Natural killer cell (primary cell): ENCODE results near the gene KCNK10. TPM values are rescaled to one million over a fixed set of nuclear protein-coding genes. Genes with fewer than 3 reads are reported as not detected.

Experiments
- ATAC-seq, 3 donors: fragments of 150-1000 bp in 2 of 3; fragments of 200-7000 bp in 1 of 3; cut with Tn5 transposase; 1 replicate in 1 of 3; 2 replicates in 2 of 3; pipeline ENCODE4 v1.10.0; 2021; ENCODE audit warnings: mild to moderate bottlenecking in 2 of 3, moderate library complexity in 2 of 3
- DNase-seq, 2 donors: peaks; one replicate each; pipeline versions ENCODE4 v3.0.0 to v3.0.0-alpha.2; 2013 to 2021; ENCODE audit warnings: mixed read lengths in 1 of 2
- H3K27ac ChIP-seq: one replicate; pipeline ENCODE4 v1.5.1; 2013; ENCODE audit warnings: mild to moderate bottlenecking, low read length
- H3K27me3 ChIP-seq: one replicate; pipeline ENCODE4 v1.6.1; 2013; ENCODE audit warnings: low read length; ENCODE audit not compliant: control insufficient read depth, insufficient read depth
- H3K36me3 ChIP-seq: one replicate; pipeline ENCODE4 v1.6.1; 2013; ENCODE audit warnings: low read length; ENCODE audit not compliant: control insufficient read depth, insufficient read depth
- H3K4me1 ChIP-seq: one replicate; pipeline ENCODE4 v1.6.1; 2013; ENCODE audit warnings: low read length; ENCODE audit not compliant: control insufficient read depth, insufficient read depth
- H3K4me3 ChIP-seq: one replicate; pipeline ENCODE4 v1.5.1; 2013; ENCODE audit warnings: low read length
- H3K9me3 ChIP-seq: one replicate; pipeline ENCODE4 v1.6.1; 2013; ENCODE audit warnings: low read length; ENCODE audit not compliant: control insufficient read depth, insufficient read depth
- H3K27ac Mint-ChIP-seq, 2 donors: one replicate each; pipeline ENCODE4 v1.8.0; 2022; ENCODE audit warnings: mild to moderate bottlenecking in 2 of 2, mixed read lengths in 2 of 2, moderate library complexity in 1 of 2
- H3K27me3 Mint-ChIP-seq, 2 donors: one replicate each; pipeline ENCODE4 v1.8.0; 2022; ENCODE audit warnings: low read depth in 2 of 2, mixed read lengths in 2 of 2
- H3K36me3 Mint-ChIP-seq: one replicate; pipeline ENCODE4 v1.8.0; 2022; ENCODE audit warnings: mixed read lengths
- H3K4me1 Mint-ChIP-seq, 2 donors: one replicate each; pipeline ENCODE4 v1.8.0; 2022; ENCODE audit warnings: mixed read lengths in 2 of 2
- H3K4me3 Mint-ChIP-seq: one replicate; pipeline ENCODE4 v1.8.0; 2022; ENCODE audit warnings: mild to moderate bottlenecking, moderate library complexity, mixed read lengths
- H3K9me3 Mint-ChIP-seq, 2 donors: one replicate each; pipeline ENCODE4 v1.8.0; 2022; ENCODE audit warnings: mixed read lengths in 2 of 2
- WGBS: methylation state at CpG from one replicate; pipeline ENCODE4 v1.1.7; 2013; ENCODE audit warnings: missing lambda C conversion rate; ENCODE audit not compliant: insufficient coverage; 5-methylcytosine and 5-hydroxymethylcytosine counted together
- intact Hi-C: fragments of 100-400 bp; cut with micrococcal nuclease; formaldehyde crosslinking; loops from one replicate; pipeline ENCODE4 v1.14.2; 2022
- total RNA-seq, 4 donors: library from RNA; stranded (reverse); fragments of 120-200 nt in 1 of 4; gene quantifications; one replicate each; pipeline versions ENCODE4 v1.2.3 to v1.2.4, GENCODE V29; 2013 to 2022
- TF ChIP-seq, protein P1 (sequence below): fragments of 200-600 bp; IDR thresholded peaks from one replicate; pipeline ENCODE4 v1.8.0; 2022; ENCODE audit warnings: antibody characterized with exemption

The KCNK10 gene
- total RNA-seq, 3 donors from 2014 or later (not counting 1 experiment from before 2014, with no cell fraction given) = not detected

DNA sequence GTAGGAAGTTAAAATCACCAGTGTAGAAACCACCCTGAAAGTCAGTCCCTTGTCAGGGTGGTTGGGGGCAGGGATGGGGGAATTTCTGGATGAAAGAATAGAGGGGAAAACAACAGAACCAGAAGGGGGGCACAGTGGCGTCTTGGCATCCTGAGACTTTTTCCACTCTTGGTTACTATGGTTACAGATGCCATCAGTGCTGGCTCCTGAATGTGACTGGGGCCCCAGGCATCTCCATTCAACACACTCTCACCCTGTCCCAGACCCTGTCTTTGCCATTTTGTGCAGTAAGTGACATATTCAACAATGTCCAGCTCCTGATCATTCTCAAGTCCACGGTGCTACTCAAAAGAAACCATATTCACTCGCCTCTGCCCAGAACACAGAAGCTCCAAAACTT, 11.3 kb downstream of the KCNK10 start:
- H3K4me3 ChIP-seq = no peak overlapping the region
- ATAC-seq (no peak), DNase-seq (no peak)
- H3K4me1 Mint-ChIP-seq = no peaks in the 10 kb centered on the region
- intact Hi-C loops = no loop called here
- H3K27ac Mint-ChIP-seq = no peak overlapping the region
- no peaks in the 10 kb centered on the region for H3K4me1 ChIP-seq
- no peak overlapping the region for H3K4me3 Mint-ChIP-seq
- TF ChIP-seq, protein P1, sequence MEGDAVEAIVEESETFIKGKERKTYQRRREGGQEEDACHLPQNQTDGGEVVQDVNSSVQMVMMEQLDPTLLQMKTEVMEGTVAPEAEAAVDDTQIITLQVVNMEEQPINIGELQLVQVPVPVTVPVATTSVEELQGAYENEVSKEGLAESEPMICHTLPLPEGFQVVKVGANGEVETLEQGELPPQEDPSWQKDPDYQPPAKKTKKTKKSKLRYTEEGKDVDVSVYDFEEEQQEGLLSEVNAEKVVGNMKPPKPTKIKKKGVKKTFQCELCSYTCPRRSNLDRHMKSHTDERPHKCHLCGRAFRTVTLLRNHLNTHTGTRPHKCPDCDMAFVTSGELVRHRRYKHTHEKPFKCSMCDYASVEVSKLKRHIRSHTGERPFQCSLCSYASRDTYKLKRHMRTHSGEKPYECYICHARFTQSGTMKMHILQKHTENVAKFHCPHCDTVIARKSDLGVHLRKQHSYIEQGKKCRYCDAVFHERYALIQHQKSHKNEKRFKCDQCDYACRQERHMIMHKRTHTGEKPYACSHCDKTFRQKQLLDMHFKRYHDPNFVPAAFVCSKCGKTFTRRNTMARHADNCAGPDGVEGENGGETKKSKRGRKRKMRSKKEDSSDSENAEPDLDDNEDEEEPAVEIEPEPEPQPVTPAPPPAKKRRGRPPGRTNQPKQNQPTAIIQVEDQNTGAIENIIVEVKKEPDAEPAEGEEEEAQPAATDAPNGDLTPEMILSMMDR = no peak
- WGBS = 82% methylated on average over 3 of the region's 3 CpGs
- peaks cover 3% of the 10 kb centered on the region for H3K27me3 ChIP-seq
- H3K9me3 Mint-ChIP-seq = no peaks in the 10 kb centered on the region
- no peak overlapping the region for H3K27ac ChIP-seq
- no peaks in the 10 kb centered on the region for H3K36me3 ChIP-seq
- H3K9me3 ChIP-seq = no peaks in the 10 kb centered on the region
- peaks cover 0 to 3% of the 10 kb centered on the region in 2 donors for H3K27me3 Mint-ChIP-seq
- H3K36me3 Mint-ChIP-seq = no peaks in the 10 kb centered on the region

DNA sequence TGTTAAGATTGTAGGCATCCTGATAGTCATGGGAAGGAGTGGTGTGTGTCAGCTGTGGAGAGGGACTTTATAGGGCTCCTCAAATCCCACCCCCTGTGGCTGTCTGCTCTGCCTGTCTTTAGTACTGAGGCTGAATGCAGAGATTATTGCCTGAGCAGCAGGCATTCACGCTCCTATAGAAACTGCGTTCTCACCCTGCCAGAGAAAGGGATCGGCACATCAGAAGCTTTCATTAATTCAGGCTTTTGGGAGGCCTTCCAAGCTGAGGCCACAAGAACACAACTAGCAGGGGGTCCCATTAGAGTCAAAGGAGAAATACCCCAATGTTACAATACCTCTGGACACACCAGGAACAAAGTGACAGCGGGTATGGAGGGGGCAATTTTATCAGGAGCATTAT, 12.6 kb downstream of the KCNK10 start:
- H3K27me3 ChIP-seq = no peaks in the 10 kb centered on the region
- no peak overlapping the region for H3K4me3 ChIP-seq
- H3K4me1 Mint-ChIP-seq = no peaks in the 10 kb centered on the region
- DNase-seq = no peak
- no peaks in the 10 kb centered on the region for H3K9me3 ChIP-seq
- TF ChIP-seq, protein P1 = no peak
- no peak overlapping the region for H3K27ac Mint-ChIP-seq
- H3K36me3 Mint-ChIP-seq = no peaks in the 10 kb centered on the region
- H3K36me3 ChIP-seq = no peaks in the 10 kb centered on the region
- peaks cover 1 to 3% of the 10 kb centered on the region in 2 donors for H3K27me3 Mint-ChIP-seq
- ATAC-seq = no peak
- no peaks in the 10 kb centered on the region for H3K4me1 ChIP-seq
- intact Hi-C loops = no loop called here
- WGBS = 84% methylated on average over 4 of the region's 4 CpGs
- no peaks in the 10 kb centered on the region for H3K9me3 Mint-ChIP-seq
- H3K27ac ChIP-seq = no peak overlapping the region
- no peak overlapping the region for H3K4me3 Mint-ChIP-seq

DNA sequence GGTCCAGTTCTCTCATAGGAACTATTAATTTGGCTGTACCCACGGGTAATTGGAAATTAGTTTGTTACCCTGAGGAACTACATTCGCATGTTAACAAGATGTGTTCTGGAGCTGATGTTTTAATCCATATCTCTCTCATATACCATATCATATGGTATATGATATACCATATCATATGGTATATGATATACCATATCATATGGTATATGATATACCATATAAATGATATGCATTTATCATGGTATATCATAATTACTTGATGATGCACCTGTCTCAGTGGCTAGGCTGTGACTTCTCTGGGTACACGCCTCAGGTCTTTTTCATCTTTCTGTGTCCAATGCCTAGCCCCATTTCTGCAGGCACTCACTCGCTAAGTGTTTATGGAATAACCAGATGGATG, 13.0 kb downstream of the KCNK10 start:
- H3K4me1 ChIP-seq = no peaks in the 10 kb centered on the region
- TF ChIP-seq, protein P1 = no peak
- no peaks in the 10 kb centered on the region for H3K27me3 ChIP-seq
- Mint-ChIP-seq H3K27me3 (peaks cover 3 to 5% of the 10 kb centered on the region in 2 donors), H3K4me3 (no peak overlapping the region), H3K4me1 (no peaks in the 10 kb centered on the region), H3K27ac (no peak overlapping the region), H3K9me3 (no peaks in the 10 kb centered on the region), H3K36me3 (no peaks in the 10 kb centered on the region)
- no peaks in the 10 kb centered on the region for H3K9me3 ChIP-seq
- ATAC-seq = no peak
- WGBS = 96% methylated on average over 3 of the region's 4 CpGs
- no peak for DNase-seq
- intact Hi-C loops = no loop called here
- no peak overlapping the region for H3K4me3 ChIP-seq
- no peak overlapping the region for H3K27ac ChIP-seq
- H3K36me3 ChIP-seq = no peaks in the 10 kb centered on the region

DNA sequence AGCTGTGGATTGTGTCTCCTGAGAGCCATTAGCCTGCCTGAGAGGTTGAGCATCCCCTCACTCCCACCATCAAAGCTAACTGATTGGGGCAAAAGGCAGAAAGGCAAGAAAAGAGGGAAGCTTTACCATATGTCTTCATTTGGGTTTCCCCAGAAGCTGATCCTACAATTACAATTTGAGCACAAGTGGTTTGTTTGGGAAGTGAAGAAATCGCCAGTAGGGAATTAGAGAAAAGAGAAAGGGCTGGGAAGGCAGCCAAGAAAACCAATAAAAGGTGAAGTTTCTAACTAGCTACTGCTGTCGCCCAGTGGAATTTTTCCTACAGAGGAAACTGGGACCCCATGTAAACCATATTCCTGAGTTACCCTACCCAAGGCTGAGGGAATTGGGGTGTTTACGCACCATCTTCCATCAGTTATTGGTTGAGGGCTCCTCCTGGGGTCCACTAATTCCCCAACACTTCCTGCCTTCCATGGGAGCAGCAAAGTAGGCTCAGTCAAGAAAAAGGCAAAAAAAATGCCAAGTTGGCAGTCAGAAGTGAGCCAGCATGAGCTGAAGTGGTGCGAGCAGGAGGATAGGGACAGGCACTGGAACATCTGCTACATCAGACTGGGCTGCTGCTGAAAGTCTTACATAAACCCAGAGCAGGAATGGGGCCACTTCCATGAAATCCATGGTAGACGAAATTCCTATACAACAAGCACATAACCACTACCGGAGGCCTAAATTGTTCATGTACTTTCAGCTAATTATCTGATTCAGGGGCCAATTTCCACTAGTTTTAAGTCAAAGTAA, 17.3 kb downstream of the KCNK10 start:
- Histone ChIP-seq H3K27me3 (no peaks in the 10 kb centered on the region), H3K27ac (no peak overlapping the region), H3K4me3 (no peak overlapping the region), H3K36me3 (no peaks in the 10 kb centered on the region), H3K4me1 (no peaks in the 10 kb centered on the region), H3K9me3 (no peaks in the 10 kb centered on the region)
- intact Hi-C loops = no loop called here
- 89% methylated on average over 6 of the region's 6 CpGs for WGBS
- H3K27me3 Mint-ChIP-seq = peaks cover 11 to 32% of the 10 kb centered on the region in 2 donors
- H3K4me3 Mint-ChIP-seq = no peak overlapping the region
- TF ChIP-seq, protein P1 = no peak
- no peak for DNase-seq
- H3K9me3 Mint-ChIP-seq = no peaks in the 10 kb centered on the region
- ATAC-seq = no peak
- H3K27ac Mint-ChIP-seq = no peak overlapping the region
- no peaks in the 10 kb centered on the region for H3K4me1 Mint-ChIP-seq
- H3K36me3 Mint-ChIP-seq = no peaks in the 10 kb centered on the region
